PC-9 (cell line): Measurements from ENCODE around the gene STARD10. TPM values are rescaled to one million over a fixed set of nuclear protein-coding genes. Genes with fewer than 3 reads are reported as not detected.
"Not testable (repeated sequence)": the region's sequence is repeated elsewhere in the genome, so short reads cannot be mapped to it uniquely, and the experiment has no call there.

ENCODE experiments used
- BruUV-seq: library from RNA; stranded (reverse); fragments of 400-500 nt; replicated peaks from 2 replicates; lab custom pipeline; 2021; lab: Mats Ljungman, UMichigan
- CTCF ChIA-PET: fragments of 300-600 bp; sonication (Branson Sonifier 250); formaldehyde crosslinking; loops from one replicate; lab custom pipeline; 2022; ENCODE audit warnings: antibody characterized with exemption; lab: Charles Lee
- POLR2A ChIA-PET: fragments of 300-600 bp; sonication (Branson Sonifier 250); formaldehyde crosslinking; loops from one replicate; lab custom pipeline; 2022; ENCODE audit warnings: antibody characterized with exemption; ENCODE audit not compliant: unreplicated experiment; lab: Charles Lee
- DNase-seq, 2 experiments: peaks; one replicate each; pipeline versions ENCODE4 v3.0.0 to v3.0.0-alpha.2; 2015 to 2022; ENCODE audit warnings: mixed read lengths in 1 of 2
- H2AFZ ChIP-seq: fragments of 200-600 bp; sonication (generic); 2 replicates; pipeline ENCODE4 v1.8.1; 2017; ENCODE audit warnings: antibody characterized with exemption
- H3F3A ChIP-seq: fragments of 200-600 bp; sonication (generic); 2 replicates; pipeline ENCODE4 v1.8.1; 2017; ENCODE audit warnings: antibody characterized with exemption, mild to moderate bottlenecking, low read depth; ENCODE audit not compliant: insufficient read depth
- H3K27ac ChIP-seq: fragments of 200-600 bp; sonication (generic); 2 replicates; pipeline ENCODE4 v1.6.1; 2016; ENCODE audit warnings: mixed run types
- H3K27me3 ChIP-seq: fragments of 200-600 bp; sonication (generic); 2 replicates; pipeline ENCODE4 v1.6.1; 2016; ENCODE audit warnings: low read depth, mixed run types; ENCODE audit not compliant: insufficient read depth
- H3K36me3 ChIP-seq: fragments of 200-600 bp; sonication (generic); 2 replicates; pipeline ENCODE4 v1.6.1; 2016; ENCODE audit warnings: low read depth, mixed run types
- H3K4me1 ChIP-seq: fragments of 200-600 bp; sonication (generic); replicated peaks from 2 replicates; pipeline ENCODE4 v1.6.1; 2016; ENCODE audit warnings: mixed run types; ENCODE audit not compliant: insufficient read depth
- H3K4me2 ChIP-seq: fragments of 200-600 bp; sonication (generic); 2 replicates; pipeline ENCODE4 v1.6.1; 2017; ENCODE audit warnings: mixed run types
- H3K4me3 ChIP-seq: fragments of 200-600 bp; sonication (generic); 2 replicates; pipeline ENCODE4 v1.6.1; 2016; ENCODE audit warnings: mixed run types
- H3K79me2 ChIP-seq: fragments of 200-600 bp; sonication (generic); 2 replicates; pipeline ENCODE4 v1.6.1; 2017; ENCODE audit warnings: low read depth, mixed run types
- H3K9me2 ChIP-seq: fragments of 200-600 bp; sonication (generic); 2 replicates; pipeline ENCODE4 v1.8.1; 2017; ENCODE audit warnings: mild to moderate bottlenecking; ENCODE audit not compliant: insufficient read depth
- H3K9me3 ChIP-seq: fragments of 200-600 bp; sonication (generic); 2 replicates; pipeline ENCODE4 v1.8.1; 2016; ENCODE audit warnings: low read depth; ENCODE audit not compliant: insufficient read depth
- H4K20me1 ChIP-seq: fragments of 200-600 bp; sonication (generic); 2 replicates; pipeline ENCODE4 v1.8.1; 2017; ENCODE audit not compliant: insufficient read depth
- CTCF ChIP-seq: fragments of 200-600 bp; sonication (generic); conservative IDR thresholded peaks from 2 replicates; pipeline ENCODE4 v1.6.1; 2017; ENCODE audit warnings: mixed run types, antibody characterized with exemption, mild to moderate bottlenecking, moderate library complexity
- EZH2 ChIP-seq: fragments of 200-600 bp; sonication (generic); IDR thresholded peaks from 2 replicates; pipeline ENCODE4 v1.8.0; 2017; ENCODE audit warnings: antibody characterized with exemption, low read depth
- intact Hi-C: fragments of 100-400 bp; cut with micrococcal nuclease; formaldehyde crosslinking; loops from one replicate; pipeline ENCODE4 v1.10.0; 2022; ENCODE audit not compliant: unreplicated experiment
- total RNA-seq: library from RNA; stranded (reverse); gene quantifications from 2 replicates; pipeline ENCODE4 v1.2.3, GENCODE V29; 2021

Gene STARD10
- total RNA-seq, 1 experiment from 2014 or later = 145 TPM

- CTCF ChIA-PET = no interaction called here
Measured at GRCh38 chr11:72808331-72808798, 14.5 kb upstream of the STARD10 start.

GRCh38 chr11:72807792-72808191, 13.9 kb upstream of the STARD10 start:
- intact Hi-C loops = no loop called here
- Histone ChIP-seq H2AFZ (no peak overlapping the region), H3K4me2 (peak overlapping the region; percentile 9), H3K4me1 (peaks cover 41% of the 10 kb centered on the region), H3K9me2 (no peaks in the 10 kb centered on the region), H3K27me3 (no peaks in the 10 kb centered on the region), H3K9me3 (no peaks in the 10 kb centered on the region), H3K27ac (peak overlapping the region; percentile 86), H3K79me2 (peaks cover 17% of the 10 kb centered on the region), H4K20me1 (no peaks in the 10 kb centered on the region), H3K36me3 (no peaks in the 10 kb centered on the region), H3F3A (peaks cover 41% of the 10 kb centered on the region), H3K4me3 (no peak overlapping the region)
- CTCF ChIA-PET = interaction anchor here (0.6 to 0.7 kb wide), 3 partner anchors 34 to 437 kb away, joined by 3 to 11 read pairs (median 6); no protein-coding TSS in a partner anchor
- POLR2A ChIA-PET = interaction anchor here (0.7 to 0.8 kb wide), 2 partner anchors 25 to 1886 kb away, joined by 4 to 5 read pairs; no protein-coding TSS in a partner anchor
- TF ChIP-seq EZH2 (no peak), CTCF (no peak)
- BruUV-seq = no TSS peak
- no peak for DNase-seq

More at GRCh38 chr11:72808331-72808798, 14.5 kb upstream of the STARD10 start:
- no TSS peak for BruUV-seq
- H3K36me3 ChIP-seq = no peaks in the 10 kb centered on the region
- no peak overlapping the region for H3K4me3 ChIP-seq
- POLR2A ChIA-PET = interaction anchor here (0.8 kb wide), 1 partner anchor 1885 kb away, joined by 4 read pairs; no protein-coding TSS in a partner anchor
- no peak overlapping the region for H2AFZ ChIP-seq
- intact Hi-C loops = no loop called here
- peak overlapping the region; percentile 9; the same call in 1 of the 2 replicates for H3K4me2 ChIP-seq
- H4K20me1 ChIP-seq = no peaks in the 10 kb centered on the region
- no peak for DNase-seq
- H3K9me2 ChIP-seq = no peaks in the 10 kb centered on the region
- H3K27me3 ChIP-seq = no peaks in the 10 kb centered on the region
- TF ChIP-seq EZH2 (no peak), CTCF (no peak)
- H3K9me3 ChIP-seq = no peaks in the 10 kb centered on the region
- peak overlapping the region; percentile 86 for H3K27ac ChIP-seq
- peaks cover 23% of the 10 kb centered on the region for H3K79me2 ChIP-seq
- peaks cover 46% of the 10 kb centered on the region for H3F3A ChIP-seq
- H3K4me1 ChIP-seq = peaks cover 46% of the 10 kb centered on the region

- Histone ChIP-seq H3K27me3 (no peaks in the 10 kb centered on the region), H3K4me3 (no peak overlapping the region), H3K36me3 (no peaks in the 10 kb centered on the region), H3K4me1 (peaks cover 34% of the 10 kb centered on the region), H4K20me1 (no peaks in the 10 kb centered on the region), H3K4me2 (peak overlapping the region; percentile 28), H3K9me2 (no peaks in the 10 kb centered on the region), H2AFZ (no peak overlapping the region), H3F3A (peaks cover 35% of the 10 kb centered on the region), H3K27ac (peak overlapping the region; percentile 86), H3K79me2 (peaks cover 11% of the 10 kb centered on the region), H3K9me3 (no peaks in the 10 kb centered on the region)
- ChIA-PET POLR2A (interaction anchor here (0.7 to 0.8 kb wide), 2 partner anchors 25 to 1887 kb away, joined by 4 to 5 read pairs; no protein-coding TSS in a partner anchor), CTCF (interaction anchor here (0.6 to 0.7 kb wide), 3 partner anchors 34 to 438 kb away, joined by 3 to 11 read pairs (median 6); no protein-coding TSS in a partner anchor)
- intact Hi-C loops = no loop called here
- DNase-seq = peak in 1 of 2 experiments; percentile 90
- BruUV-seq = no TSS peak
- TF ChIP-seq EZH2 = no peak
- no peak for TF ChIP-seq CTCF
Measured at GRCh38 chr11:72807021-72807693, 13.3 kb upstream of the STARD10 start.

- H3K36me3 ChIP-seq, DNase-seq, BruUV-seq, H3K4me3 ChIP-seq, CTCF ChIA-PET, H2AFZ ChIP-seq, H3K9me2 ChIP-seq, POLR2A ChIA-PET, H3K79me2 ChIP-seq, H3K27me3 ChIP-seq, H4K20me1 ChIP-seq, intact Hi-C loops, H3K9me3 ChIP-seq: not testable (repeated sequence)
- Histone ChIP-seq H3F3A (peaks cover 31% of the 10 kb centered on the region), H3K4me2 (peak overlapping the region; percentile 28; the same call in 1 of the 2 replicates), H3K4me1 (peaks cover 27% of the 10 kb centered on the region), H3K27ac (peak overlapping the region; percentile 86)
Measured at GRCh38 chr11:72806378-72806777, 12.5 kb upstream of the STARD10 start.
